Keratinocyte (primary cell): ENCODE results near the gene MT1B. TPM values are rescaled to one million over a fixed set of nuclear protein-coding genes. Genes with fewer than 3 reads are reported as not detected.
A peak's percentile ranks its signal among the peaks of the same experiment; 100 is the strongest.

Source experiments
- DNase-seq: peaks from one replicate; pipeline ENCODE4 v3.0.0-alpha.2; 2011; ENCODE audit warnings: low read depth, missing footprints, low spot score
- FAIRE-seq: peaks from 2 replicates; lab custom pipeline; 2011; peaks lifted over from hg19 to GRCh38; lab: Jason Lieb, UNC
- H2AFZ ChIP-seq: 2 replicates; pipeline ENCODE4 v1.6.0; 2012; ENCODE audit warnings: low read length, control low read depth, inconsistent platforms; ENCODE audit not compliant: control insufficient read depth
- H3K27ac ChIP-seq: 2 replicates; pipeline ENCODE4 v1.5.1; 2011; ENCODE audit warnings: low read length; ENCODE audit not compliant: control insufficient read depth, insufficient read depth
- H3K27me3 ChIP-seq: 3 replicates; pipeline ENCODE4 v1.6.0; 2011; ENCODE audit warnings: low read length; ENCODE audit not compliant: control insufficient read depth, insufficient read depth; ENCODE audit errors: extremely low read depth
- H3K36me3 ChIP-seq, 2 experiments: 2 replicates in 1 of 2; 3 replicates in 1 of 2; pipeline ENCODE4 v1.5.1; 2011; ENCODE audit warnings: low read length in 2 of 2, mild to moderate bottlenecking in 1 of 2; ENCODE audit not compliant: control insufficient read depth in 2 of 2, insufficient read depth in 2 of 2; ENCODE audit errors: extremely low read depth in 1 of 2
- H3K4me1 ChIP-seq: 3 replicates; pipeline ENCODE4 v1.5.1; 2011; ENCODE audit warnings: low read length; ENCODE audit not compliant: control insufficient read depth, insufficient read depth; ENCODE audit errors: extremely low read depth
- H3K4me2 ChIP-seq: 3 replicates; pipeline ENCODE4 v1.6.0; 2011; ENCODE audit warnings: low read depth, low read length; ENCODE audit not compliant: control insufficient read depth, insufficient read depth; ENCODE audit errors: extremely low read depth
- H3K4me3 ChIP-seq, 3 experiments: fragments of 200-600 bp in 1 of 3; sonication (generic) in 1 of 3; 2 replicates in 2 of 3; 3 replicates in 1 of 3; pipeline ENCODE4 v1.5.1; 2011 to 2016; ENCODE audit warnings: low read length in 3 of 3, mild to moderate bottlenecking in 3 of 3, control low read depth in 2 of 3, inconsistent platforms in 1 of 3, low read depth in 1 of 3, mixed read lengths in 1 of 3, mixed run types in 1 of 3, moderate library complexity in 1 of 3; ENCODE audit not compliant: control insufficient read depth in 2 of 3, insufficient read depth in 2 of 3; ENCODE audit errors: extremely low read depth in 1 of 3
- H3K79me2 ChIP-seq: 2 replicates; pipeline ENCODE4 v1.6.0; 2012; ENCODE audit warnings: low read length; ENCODE audit not compliant: control insufficient read depth, insufficient read depth
- H3K9ac ChIP-seq: 3 replicates; pipeline ENCODE4 v1.6.0; 2011; ENCODE audit warnings: low read length; ENCODE audit not compliant: control insufficient read depth, insufficient read depth; ENCODE audit errors: extremely low read depth
- H3K9me1 ChIP-seq: 3 replicates; pipeline ENCODE4 v1.6.0; 2011; ENCODE audit warnings: low read length; ENCODE audit not compliant: control insufficient read depth, insufficient read depth; ENCODE audit errors: extremely low read depth
- H3K9me3 ChIP-seq: 2 replicates; pipeline ENCODE4 v1.5.1; 2012; ENCODE audit warnings: low read depth, low read length; ENCODE audit not compliant: control insufficient read depth
- H4K20me1 ChIP-seq: 3 replicates; pipeline ENCODE4 v1.6.0; 2011; ENCODE audit warnings: low read length; ENCODE audit not compliant: control insufficient read depth, insufficient read depth; ENCODE audit errors: extremely low read depth
- CTCF ChIP-seq, 3 experiments: IDR thresholded peaks in 1 of 3; conservative IDR thresholded peaks in 1 of 3; optimal IDR thresholded peaks in 1 of 3; 2 replicates in 2 of 3; 3 replicates in 1 of 3; pipeline versions ENCODE3 to v1.5.1; 2011; ENCODE audit warnings: low read length in 3 of 3, mild to moderate bottlenecking in 3 of 3, moderate library complexity in 2 of 3, control low read depth in 1 of 3, inconsistent platforms in 1 of 3; ENCODE audit not compliant: insufficient read depth in 2 of 3; ENCODE audit errors: extremely low read depth in 1 of 3
- EZH2 ChIP-seq: IDR thresholded peaks from one replicate; pipeline ENCODE4 v1.6.1; 2012; ENCODE audit warnings: inconsistent platforms, mild to moderate bottlenecking, low read length, moderate library complexity
- dilution Hi-C: fragments of 300-500 bp; cut with MboI; formaldehyde crosslinking; loops from one replicate; pipeline ENCODE4 v1.7.0; 2020; ENCODE audit warnings: low sequenced_read_pairs; ENCODE audit not compliant: extremely low pct_ligation_motif_present
- polyA plus RNA-seq, 5 experiments: library from polyadenylated mRNA; depleted of rRNA in 3 of 5; stranded (reverse) in 3 of 5; stranded (forward) in 1 of 5; unstranded in 1 of 5; fragments of >200 nt; gene quantifications; 1 replicate in 1 of 5; 2 replicates in 3 of 5; 3 replicates in 1 of 5; pipeline versions ENCODE4 v1.2.1 to v1.2.3, GENCODE V29; 2011 to 2012; ENCODE audit warnings: missing spikeins in 2 of 5, low read depth in 1 of 5, low replicate concordance in 1 of 5

Gene MT1B
- polyA plus RNA-seq, 1 donor (not counting 4 experiments of a cell fraction or from before 2014, with no cell fraction given): not detected

- Histone ChIP-seq H3K9me3 (no peaks in the 10 kb centered on the region), H3K4me1 (peaks cover 61% of the 10 kb centered on the region), H3K9ac (peak within 1 kb of the TSS; percentile 79), H3K9me1 (no peaks in the 10 kb centered on the region), H3K27me3 (no peaks in the 10 kb centered on the region), H3K36me3 (no peaks in the 10 kb centered on the region), H3K79me2 (no peaks in the 10 kb centered on the region), H3K4me2 (peak within 1 kb of the TSS; percentile 95), H3K27ac (peak within 1 kb of the TSS; percentile 95), H2AFZ (no peak within 1 kb of the TSS), H3K4me3 (peak within 1 kb of the TSS; percentile 46 to 92 (median 86)), H4K20me1 (no peaks in the 10 kb centered on the region)
- no peak for FAIRE-seq
- peak; percentile 94 for DNase-seq
- dilution Hi-C loops: no loop called here
- TF ChIP-seq EZH2 (no peak), CTCF (optimal IDR thresholded peaks at IDR 0.05 in 1 of 3, IDR thresholded peaks at IDR 0.05 in 1 of 3, conservative IDR thresholded peaks at IDR 0.05 in 1 of 3; ENCODE audit: extremely low read depth in 1 of 3, insufficient read depth in 2 of 3, low read length in 3 of 3) (no peak)
These were observed 43.4 kb upstream of the MT1B start, which contains the start of gene MT2A for GRCh38 chr16:56608043-56608875. Gene MT2A (plus strand): TSS chr16:56608584. CDS start chr16:56608656, 72 bp downstream.

GRCh38 chr16:56608876-56609462 is 42.7 kb upstream of the MT1B start:
- TF ChIP-seq CTCF (optimal IDR thresholded peaks at IDR 0.05 in 1 of 3, IDR thresholded peaks at IDR 0.05 in 1 of 3, conservative IDR thresholded peaks at IDR 0.05 in 1 of 3; ENCODE audit: extremely low read depth in 1 of 3, insufficient read depth in 2 of 3, low read length in 3 of 3): peak in 1 of 3 experiments; percentile 3
- no peak for TF ChIP-seq EZH2
- peak overlapping the region; percentile 95 for H3K27ac ChIP-seq
- H3K9me3 ChIP-seq: no peaks in the 10 kb centered on the region
- dilution Hi-C loops: no loop called here
- no peaks in the 10 kb centered on the region for H4K20me1 ChIP-seq
- H2AFZ ChIP-seq: no peak overlapping the region
- H3K79me2 ChIP-seq: no peaks in the 10 kb centered on the region
- H3K4me1 ChIP-seq: peaks cover 69% of the 10 kb centered on the region
- peak overlapping the region; percentile 95 for H3K4me2 ChIP-seq
- DNase-seq (no peak), FAIRE-seq (no peak)
- H3K9ac ChIP-seq: peak overlapping the region; percentile 78
- no peaks in the 10 kb centered on the region for H3K27me3 ChIP-seq
- H3K36me3 ChIP-seq: no peaks in the 10 kb centered on the region
- H3K4me3 ChIP-seq: peak overlapping the region; percentile 46 to 92 (median 86)
- no peaks in the 10 kb centered on the region for H3K9me1 ChIP-seq
